ENCODE results near the gene DRD3. TPM values are rescaled to one million over a fixed set of nuclear protein-coding genes. Genes with fewer than 3 reads are reported as not detected.

The DRD3 gene
- total RNA-seq, 1 donor from 2014 or later = not detected

- H3K27me3 Mint-ChIP-seq = no peaks in the 10 kb centered on the region
- DNase-seq (ENCODE audit: extremely low spot score, unreplicated experiment) = no peak
- TF ChIP-seq, protein P1, sequence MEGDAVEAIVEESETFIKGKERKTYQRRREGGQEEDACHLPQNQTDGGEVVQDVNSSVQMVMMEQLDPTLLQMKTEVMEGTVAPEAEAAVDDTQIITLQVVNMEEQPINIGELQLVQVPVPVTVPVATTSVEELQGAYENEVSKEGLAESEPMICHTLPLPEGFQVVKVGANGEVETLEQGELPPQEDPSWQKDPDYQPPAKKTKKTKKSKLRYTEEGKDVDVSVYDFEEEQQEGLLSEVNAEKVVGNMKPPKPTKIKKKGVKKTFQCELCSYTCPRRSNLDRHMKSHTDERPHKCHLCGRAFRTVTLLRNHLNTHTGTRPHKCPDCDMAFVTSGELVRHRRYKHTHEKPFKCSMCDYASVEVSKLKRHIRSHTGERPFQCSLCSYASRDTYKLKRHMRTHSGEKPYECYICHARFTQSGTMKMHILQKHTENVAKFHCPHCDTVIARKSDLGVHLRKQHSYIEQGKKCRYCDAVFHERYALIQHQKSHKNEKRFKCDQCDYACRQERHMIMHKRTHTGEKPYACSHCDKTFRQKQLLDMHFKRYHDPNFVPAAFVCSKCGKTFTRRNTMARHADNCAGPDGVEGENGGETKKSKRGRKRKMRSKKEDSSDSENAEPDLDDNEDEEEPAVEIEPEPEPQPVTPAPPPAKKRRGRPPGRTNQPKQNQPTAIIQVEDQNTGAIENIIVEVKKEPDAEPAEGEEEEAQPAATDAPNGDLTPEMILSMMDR (conservative IDR thresholded peaks at IDR 0.05) = no peak
- H3K9me3 Mint-ChIP-seq = peaks cover 7% of the 10 kb centered on the region
- no peak overlapping the region for H3K27ac Mint-ChIP-seq
- no peak overlapping the region for H3K4me3 Mint-ChIP-seq
- no peaks in the 10 kb centered on the region for H3K36me3 Mint-ChIP-seq
- H3K4me1 Mint-ChIP-seq (ENCODE audit: unreplicated experiment) = no peaks in the 10 kb centered on the region
Observed at GRCh38 chr3:114133947-114134346, 44.9 kb downstream of the DRD3 start.

GRCh38 chr3:114132500-114132899, 46.4 kb downstream of the DRD3 start:
- no peak for DNase-seq (ENCODE audit: extremely low spot score, unreplicated experiment)
- H3K27ac Mint-ChIP-seq = no peak overlapping the region
- H3K27me3 Mint-ChIP-seq = no peaks in the 10 kb centered on the region
- H3K9me3 Mint-ChIP-seq = no peaks in the 10 kb centered on the region
- TF ChIP-seq, protein P1 (conservative IDR thresholded peaks at IDR 0.05) = no peak
- H3K4me1 Mint-ChIP-seq (ENCODE audit: unreplicated experiment) = no peaks in the 10 kb centered on the region
- H3K4me3 Mint-ChIP-seq = no peak overlapping the region
- no peaks in the 10 kb centered on the region for H3K36me3 Mint-ChIP-seq

- H3K4me1 Mint-ChIP-seq (ENCODE audit: unreplicated experiment) = no peaks in the 10 kb centered on the region
- H3K27me3 Mint-ChIP-seq = no peaks in the 10 kb centered on the region
- no peaks in the 10 kb centered on the region for H3K36me3 Mint-ChIP-seq
- TF ChIP-seq, protein P1 (conservative IDR thresholded peaks at IDR 0.05) = no peak
- peaks cover under 1% of the 10 kb centered on the region for H3K9me3 Mint-ChIP-seq
- H3K27ac Mint-ChIP-seq = no peak overlapping the region
- no peak for DNase-seq (ENCODE audit: extremely low spot score, unreplicated experiment)
- H3K4me3 Mint-ChIP-seq = no peak overlapping the region
Observed at GRCh38 chr3:114128826-114129225, 50.0 kb downstream of the DRD3 start.

DNA sequence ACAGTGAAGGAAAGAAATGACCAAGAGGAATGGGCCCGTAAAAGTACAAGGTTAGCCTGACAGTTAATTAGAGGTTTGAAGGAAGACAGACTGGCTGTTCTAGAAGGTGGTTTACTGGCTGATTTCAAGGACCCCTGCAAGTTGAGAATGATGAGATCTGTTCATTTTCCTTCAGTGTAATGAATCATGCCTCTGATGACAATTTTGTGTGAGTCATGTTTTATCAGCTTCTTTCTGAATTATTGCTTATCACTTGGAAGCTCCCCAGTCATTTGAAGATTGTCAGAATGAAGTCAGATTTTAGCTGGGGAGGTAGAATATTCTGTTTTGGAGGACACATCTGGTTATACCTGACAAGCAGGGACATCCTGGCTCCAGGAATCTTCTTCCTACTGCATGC, 50.6 kb downstream of the DRD3 start:
- TF ChIP-seq, protein P1 (conservative IDR thresholded peaks at IDR 0.05) = no peak
- H3K4me1 Mint-ChIP-seq (ENCODE audit: unreplicated experiment) = no peaks in the 10 kb centered on the region
- no peaks in the 10 kb centered on the region for H3K36me3 Mint-ChIP-seq
- no peaks in the 10 kb centered on the region for H3K27me3 Mint-ChIP-seq
- peaks cover 5% of the 10 kb centered on the region for H3K9me3 Mint-ChIP-seq
- H3K27ac Mint-ChIP-seq = no peak overlapping the region
- no peak overlapping the region for H3K4me3 Mint-ChIP-seq
- no peak for DNase-seq (ENCODE audit: extremely low spot score, unreplicated experiment)

GRCh38 chr3:114127517-114127916, 51.3 kb downstream of the DRD3 start:
- no peak overlapping the region for H3K27ac Mint-ChIP-seq
- peaks cover 3% of the 10 kb centered on the region for H3K4me1 Mint-ChIP-seq (ENCODE audit: unreplicated experiment)
- no peaks in the 10 kb centered on the region for H3K36me3 Mint-ChIP-seq
- H3K4me3 Mint-ChIP-seq = no peak overlapping the region
- DNase-seq (ENCODE audit: extremely low spot score, unreplicated experiment) = no peak
- peaks cover 5% of the 10 kb centered on the region for H3K9me3 Mint-ChIP-seq
- TF ChIP-seq, protein P1 (conservative IDR thresholded peaks at IDR 0.05) = no peak
- H3K27me3 Mint-ChIP-seq = no peaks in the 10 kb centered on the region

DNA sequence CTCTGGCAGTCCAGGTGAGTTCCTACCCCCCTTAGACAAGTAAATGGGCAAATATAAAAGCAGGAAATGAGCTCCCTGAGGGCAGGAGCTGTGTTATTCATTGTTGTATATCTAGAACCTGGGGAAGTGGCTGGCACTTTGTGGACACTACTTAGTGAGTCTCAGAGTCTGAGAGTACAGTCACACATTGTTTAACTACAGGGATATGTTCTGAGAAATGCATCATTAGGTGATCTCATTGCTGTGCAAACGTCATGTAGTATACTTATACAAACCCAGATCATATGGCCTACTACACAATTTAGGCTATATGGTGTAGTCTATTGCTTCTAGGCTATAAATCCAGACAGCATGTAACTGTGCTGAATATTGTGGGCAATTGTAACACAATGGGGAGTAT, 52.4 kb downstream of the DRD3 start:
- peaks cover 5% of the 10 kb centered on the region for H3K9me3 Mint-ChIP-seq
- no peak overlapping the region for H3K27ac Mint-ChIP-seq
- H3K4me3 Mint-ChIP-seq = no peak overlapping the region
- H3K27me3 Mint-ChIP-seq = no peaks in the 10 kb centered on the region
- no peak for DNase-seq (ENCODE audit: extremely low spot score, unreplicated experiment)
- no peaks in the 10 kb centered on the region for H3K36me3 Mint-ChIP-seq
- TF ChIP-seq, protein P1 (conservative IDR thresholded peaks at IDR 0.05) = no peak
- peaks cover 8% of the 10 kb centered on the region for H3K4me1 Mint-ChIP-seq (ENCODE audit: unreplicated experiment)
